SK-N-SH (cell line): ENCODE results near the gene PPARD. TPM values are rescaled to one million over a fixed set of nuclear protein-coding genes. Genes with fewer than 3 reads are reported as not detected.

Experiments
- CTCF ChIA-PET: fragments of 300-600, 350-600 bp; formaldehyde crosslinking; extraction: SDS; loops from one replicate; lab custom pipeline; 2021; lab: Yijun Ruan, JAX
- POLR2A ChIA-PET: fragments of 350-600 bp; sonication (Branson Sonifier 250); formaldehyde crosslinking; extraction: SDS; loops from one replicate; lab custom pipeline; 2020; ENCODE audit warnings: antibody characterized with exemption, inconsistent platforms; lab: Yijun Ruan, JAX
- DNase-seq: peaks from one replicate; pipeline ENCODE4 v3.0.0; 2012
- H2AFZ ChIP-seq: fragments of 200-600 bp; sonication (generic); 2 replicates; pipeline ENCODE4 v1.8.1; 2016; ENCODE audit warnings: antibody characterized with exemption, mild to moderate bottlenecking, low read depth
- H3F3A ChIP-seq: fragments of 200-600 bp; sonication (generic); replicated peaks from 2 replicates; pipeline ENCODE3; 2016; ENCODE audit warnings: antibody characterized with exemption, mild to moderate bottlenecking; ENCODE audit not compliant: insufficient read depth
- H3K27ac ChIP-seq, 2 experiments: fragments of 200-500 bp in 1 of 2; fragments of 200-600 bp in 1 of 2; sonication (Bioruptor generic) in 1 of 2; sonication (generic), shearing (Covaris generic) in 1 of 2; 2 replicates each; pipeline versions ENCODE4 v1.5.1 to v1.6.1; 2014 to 2016; ENCODE audit warnings: low read depth in 2 of 2, inconsistent platforms in 1 of 2, low read length in 1 of 2, mild to moderate bottlenecking in 1 of 2, mixed read lengths in 1 of 2
- H3K27me3 ChIP-seq: fragments of 200-600 bp; sonication (generic), shearing (Covaris generic); 2 replicates; pipeline ENCODE4 v1.6.1; 2016; ENCODE audit warnings: mixed run types; ENCODE audit not compliant: insufficient read depth
- H3K36me3 ChIP-seq, 2 experiments: fragments of 200-500 bp in 1 of 2; fragments of 200-600 bp in 1 of 2; sonication (Bioruptor generic) in 1 of 2; sonication (generic) in 1 of 2; replicated peaks in 1 of 2; 2 replicates each; pipeline versions ENCODE3 to v1.5.1; 2014 to 2016; ENCODE audit warnings: low read length in 1 of 2, mild to moderate bottlenecking in 1 of 2; ENCODE audit not compliant: insufficient read depth in 2 of 2, control insufficient read depth in 1 of 2
- H3K4me1 ChIP-seq, 2 experiments: fragments of 200-500 bp in 1 of 2; fragments of 200-600 bp in 1 of 2; sonication (Bioruptor generic) in 1 of 2; sonication (generic), shearing (Covaris generic) in 1 of 2; 2 replicates each; pipeline versions ENCODE4 v1.5.1 to v1.6.1; 2014 to 2016; ENCODE audit warnings: low read depth in 1 of 2, low read length in 1 of 2, mixed run types in 1 of 2; ENCODE audit not compliant: insufficient read depth in 2 of 2, control insufficient read depth in 1 of 2
- H3K4me2 ChIP-seq: fragments of 200-600 bp; sonication (generic), shearing (Covaris generic); 2 replicates; pipeline ENCODE4 v1.6.1; 2017; ENCODE audit warnings: mixed run types
- H3K4me3 ChIP-seq, 2 experiments: fragments of 200-500 bp in 1 of 2; fragments of 200-600 bp in 1 of 2; sonication (Bioruptor generic) in 1 of 2; sonication (generic), shearing (Covaris generic) in 1 of 2; 2 replicates each; pipeline versions ENCODE4 v1.5.1 to v1.8.1; 2014 to 2016; ENCODE audit warnings: low read depth in 2 of 2, inconsistent platforms in 1 of 2, low read length in 1 of 2, mild to moderate bottlenecking in 1 of 2, mixed read lengths in 1 of 2, moderate library complexity in 1 of 2
- H3K79me2 ChIP-seq: fragments of 200-600 bp; sonication (generic); 2 replicates; pipeline ENCODE4 v1.8.1; 2017; ENCODE audit warnings: mild to moderate bottlenecking; ENCODE audit not compliant: insufficient read depth
- H3K9ac ChIP-seq: fragments of 200-600 bp; sonication (generic); 2 replicates; pipeline ENCODE4 v1.6.1; 2017; ENCODE audit warnings: mixed run types
- H3K9me2 ChIP-seq: fragments of 200-600 bp; sonication (generic); 2 replicates; pipeline ENCODE4 v1.6.1; 2017; ENCODE audit warnings: mixed run types
- H3K9me3 ChIP-seq: fragments of 200-600 bp; sonication (generic); 2 replicates; pipeline ENCODE4 v1.6.1; 2017; ENCODE audit warnings: mixed run types, mild to moderate bottlenecking, moderate library complexity
- H4K20me1 ChIP-seq: fragments of 200-600 bp; sonication (generic); 2 replicates; pipeline ENCODE4 v1.6.1; 2017; ENCODE audit warnings: mild to moderate bottlenecking, mixed run types; ENCODE audit not compliant: insufficient read depth
- CHD2 ChIP-seq: fragments of 150-350 bp; IDR thresholded peaks from 2 replicates; pipeline ENCODE4 v1.6.1; 2018; ENCODE audit warnings: low read length; ENCODE audit not compliant: partially characterized antibody
- FOXJ3 ChIP-seq: sonication (generic); formaldehyde crosslinking; IDR thresholded peaks from 2 replicates; pipeline ENCODE4 v1.5.1; 2020; ENCODE audit warnings: mild to moderate bottlenecking, missing genetic modification reagents
- FOXM1 ChIP-seq: IDR thresholded peaks from 2 replicates; pipeline ENCODE4 v1.4.0; 2012; ENCODE audit warnings: low read depth, mild to moderate bottlenecking
- GABPA ChIP-seq: IDR thresholded peaks from 2 replicates; pipeline ENCODE4 v1.4.0; 2012; ENCODE audit warnings: low read depth, mild to moderate bottlenecking
- GATA2 ChIP-seq: sonication (generic); formaldehyde crosslinking; IDR thresholded peaks from 2 replicates; pipeline ENCODE4 v1.5.0; 2020; ENCODE audit warnings: mild to moderate bottlenecking, missing genetic modification reagents
- MAX ChIP-seq: IDR thresholded peaks from 2 replicates; pipeline ENCODE4 v1.4.0; 2012; ENCODE audit warnings: low read depth
- MEF2A ChIP-seq: IDR thresholded peaks from 2 replicates; pipeline ENCODE4 v1.4.0; 2012; ENCODE audit warnings: low read depth, borderline replicate concordance
- MXI1 ChIP-seq: IDR thresholded peaks from 2 replicates; pipeline ENCODE4 v1.6.1; 2012; ENCODE audit warnings: mild to moderate bottlenecking, low read depth, low read length, improper control_type of control experiment
- NFIC ChIP-seq: IDR thresholded peaks from 2 replicates; pipeline ENCODE4 v1.4.0; 2012; ENCODE audit warnings: borderline replicate concordance
- NRF1 ChIP-seq: IDR thresholded peaks from 2 replicates; pipeline ENCODE4 v1.6.1; 2012; ENCODE audit warnings: low read depth, mild to moderate bottlenecking, low read length
- RAD21 ChIP-seq: IDR thresholded peaks from 2 replicates; pipeline ENCODE4 v1.6.1; 2012; ENCODE audit warnings: mild to moderate bottlenecking, low read length
- RCOR1 ChIP-seq: fragments of 150-350 bp; IDR thresholded peaks from 2 replicates; pipeline ENCODE4 v1.6.1; 2017; ENCODE audit warnings: antibody characterized with exemption, low read length
- SIN3A ChIP-seq: IDR thresholded peaks from 2 replicates; pipeline ENCODE4 v1.6.1; 2012; ENCODE audit warnings: low read depth, mild to moderate bottlenecking, low read length, moderate library complexity, borderline replicate concordance
- TAF1 ChIP-seq: IDR thresholded peaks from 2 replicates; pipeline ENCODE4 v1.6.1; 2012; ENCODE audit warnings: low read depth, mild to moderate bottlenecking, low read length, moderate library complexity, borderline replicate concordance
- TCF12 ChIP-seq: IDR thresholded peaks from 2 replicates; pipeline ENCODE4 v1.4.0; 2012
- WGBS: methylation state at CpG from one replicate; pipeline ENCODE4 v1.1.6; 2017; ENCODE audit warnings: low lambda C conversion rate; 5-methylcytosine and 5-hydroxymethylcytosine counted together
- polyA plus RNA-seq, 3 experiments: library from polyadenylated mRNA; depleted of rRNA; stranded (reverse); fragments of >200 nt; gene quantifications; 2 replicates each; pipeline ENCODE4 v1.2.3, GENCODE V29; 2012

Gene PPARD
- polyA plus RNA-seq, 1 of the 3 experiments (the other 2 are of a cell fraction) = 13.3 TPM

- peak overlapping the region; percentile 96 for H2AFZ ChIP-seq
- peak overlapping the region; percentile 62 to 71 for H3K4me3 ChIP-seq
- H4K20me1 ChIP-seq = no peaks in the 10 kb centered on the region
- peak overlapping the region; percentile 24; the same call in 1 of the 2 replicates for H3K9ac ChIP-seq
- H3K36me3 ChIP-seq = no peaks in the 10 kb centered on the region
- CTCF ChIA-PET = interaction anchor here (0.7 to 4.5 kb wide), 10 partner anchors 10 to 205 kb away, joined by 3 to 23 read pairs (median 4); partner anchors contain the start of gene PPARD
- H3K4me2 ChIP-seq = peak overlapping the region; percentile 99
- DNase-seq = no peak
- H3K4me1 ChIP-seq = peaks cover 0 to 7% of the 10 kb centered on the region in 2 experiments; a peak in 1 of 4 replicates
- no peaks in the 10 kb centered on the region for H3K9me3 ChIP-seq
- peaks cover 10% of the 10 kb centered on the region; the same call in 1 of the 2 replicates for H3K27me3 ChIP-seq
- H3K9me2 ChIP-seq = no peaks in the 10 kb centered on the region
- 68% methylated on average over 6 of the region's 28 CpGs for WGBS
- no peaks in the 10 kb centered on the region for H3F3A ChIP-seq
- H3K79me2 ChIP-seq = no peaks in the 10 kb centered on the region
- peak overlapping the region in 1 of 2 experiments; percentile 61; a peak in 2 of 4 replicates for H3K27ac ChIP-seq
- TF ChIP-seq SIN3A = no peak
- no peak for TF ChIP-seq NRF1
- no peak for TF ChIP-seq FOXJ3
- no peak for TF ChIP-seq FOXM1
- no peak for TF ChIP-seq TAF1
- TF ChIP-seq RAD21 = no peak
- TF ChIP-seq CHD2 = no peak
- TF ChIP-seq MEF2A = no peak
- TF ChIP-seq NFIC = no peak
- TF ChIP-seq, all 33 proteins: peak for 0
- POLR2A ChIA-PET = no interaction called here
Measured at GRCh38 chr6:35317483-35318195, 24.7 kb upstream of the PPARD start.

- WGBS = 7% methylated on average over 37 of the region's 55 CpGs
- DNase-seq = peak; percentile 99
Measured at GRCh38 chr6:35318196-35319171, 23.9 kb upstream of the PPARD start.

More at GRCh38 chr6:35318196-35319171, 23.9 kb upstream of the PPARD start:
- Histone ChIP-seq H3K79me2 (no peaks in the 10 kb centered on the region), H3K4me1 (peaks cover 0 to 7% of the 10 kb centered on the region in 2 experiments; a peak in 1 of 4 replicates), H3K27ac (peak overlapping the region in 1 of 2 experiments; percentile 61; a peak in 2 of 4 replicates), H4K20me1 (no peaks in the 10 kb centered on the region), H3F3A (no peaks in the 10 kb centered on the region), H3K36me3 (no peaks in the 10 kb centered on the region), H3K9ac (peak overlapping the region; percentile 57; the same call in 1 of the 2 replicates), H2AFZ (peak overlapping the region; percentile 96), H3K27me3 (peaks cover 10% of the 10 kb centered on the region; the same call in 1 of the 2 replicates), H3K9me2 (no peaks in the 10 kb centered on the region), H3K4me2 (peak overlapping the region; percentile 99), H3K4me3 (peak overlapping the region; percentile 62 to 71), H3K9me3 (no peaks in the 10 kb centered on the region)
- CTCF ChIA-PET = interaction anchor here (0.7 to 4.5 kb wide), 11 partner anchors 9 to 205 kb away, joined by 3 to 23 read pairs (median 4); partner anchors contain the start of gene PPARD
- no peak for TF ChIP-seq CHD2
- 0 out of 2 replicates have a peak, but pooled peaks have one; percentile 16 for TF ChIP-seq GATA2 (CRISPR knock-in tag)
- 0 out of 2 replicates have a peak, but pooled peaks have one; percentile 34 for TF ChIP-seq TAF1
- peak; percentile 28; the same call in 1 of the 2 replicates for TF ChIP-seq RCOR1
- TF ChIP-seq MXI1 = 0 out of 2 replicates have a peak, but pooled peaks have one; percentile 60
- TF ChIP-seq GABPA = no peak
- peak; percentile 51 for TF ChIP-seq NRF1
- TF ChIP-seq TCF12 = no peak
- peak; percentile 66; the same call in 1 of the 2 replicates for TF ChIP-seq MAX
- POLR2A ChIA-PET = no interaction called here
